ENCODE data around the gene MVB12B.

The MVB12B gene

DNA sequence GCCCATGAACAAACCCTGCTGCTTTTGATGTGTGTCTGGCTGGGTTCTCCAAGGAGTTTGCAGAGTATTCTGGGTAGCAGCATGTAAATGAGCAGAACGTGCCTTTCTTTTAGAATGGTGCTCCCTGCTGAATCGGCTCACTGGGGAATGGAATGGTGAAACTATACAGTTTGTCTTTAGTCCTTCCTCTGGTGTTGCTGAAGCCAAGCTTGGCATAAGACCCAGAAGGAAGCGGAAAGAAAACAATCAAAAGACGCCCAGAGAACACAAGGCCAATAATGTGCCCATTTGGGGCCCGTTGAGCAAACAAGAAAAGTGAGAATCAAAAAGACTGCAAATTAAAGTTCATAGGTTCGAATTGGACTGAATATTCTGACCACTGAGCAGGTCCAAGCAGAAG lies 60.1 kb downstream of the MVB12B start:
- no peak for DNase-seq (ENCODE audit: low read depth)

DNA sequence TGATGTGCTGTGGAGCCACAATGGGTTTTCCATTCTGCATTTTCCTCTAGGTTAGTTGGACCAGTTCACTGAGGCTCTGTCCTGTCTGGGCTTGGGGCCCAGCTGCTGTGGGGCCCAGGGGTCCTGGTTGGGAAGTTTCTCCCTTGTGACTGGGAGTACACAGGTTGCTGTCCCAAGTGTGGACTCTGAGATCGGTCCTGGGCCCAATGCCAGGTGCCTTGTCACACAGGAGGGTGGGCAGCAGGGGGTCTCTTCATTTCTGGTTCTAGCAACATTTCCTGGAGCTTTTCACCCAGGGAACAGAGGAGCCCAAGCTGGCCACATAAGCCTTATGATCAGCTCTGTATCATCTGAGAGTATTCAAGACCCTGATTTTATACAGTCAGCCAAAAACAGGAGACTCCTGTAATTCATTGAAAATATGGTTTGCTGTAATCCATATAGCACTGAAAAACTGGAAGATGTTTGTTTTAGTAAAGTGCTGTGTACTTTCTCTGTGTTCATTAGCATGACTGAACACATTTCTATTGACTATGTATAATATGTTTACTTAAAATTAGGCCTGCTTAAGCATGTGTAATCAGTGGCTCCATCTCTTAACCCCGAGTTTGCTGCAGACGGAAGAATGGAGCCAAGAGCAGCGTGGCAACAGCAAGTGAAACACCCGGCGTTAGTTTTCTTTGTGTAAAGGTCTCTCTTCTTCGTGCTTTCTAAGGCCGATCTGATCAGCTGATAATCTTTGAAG lies 62.5 kb downstream of the MVB12B start:
- no peak for DNase-seq (ENCODE audit: low read depth)

DNA sequence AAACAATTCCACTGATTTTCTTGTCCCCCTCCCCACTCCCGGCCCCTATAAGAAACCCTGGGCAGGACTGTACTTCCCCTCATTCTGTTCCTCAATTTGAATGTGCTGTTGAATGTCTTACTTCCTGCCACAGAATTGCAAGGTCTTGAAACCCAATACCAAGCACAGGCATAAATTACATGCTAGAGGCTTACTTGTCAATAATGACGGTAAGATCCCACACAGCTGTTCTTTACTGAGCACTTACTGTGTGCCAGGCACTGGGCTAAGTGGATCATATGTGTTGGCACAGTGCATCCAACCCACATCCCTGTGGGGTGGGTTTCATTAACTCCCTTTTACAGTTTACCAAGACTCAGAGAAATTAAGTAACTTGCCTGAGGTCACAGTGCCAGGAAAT lies 63.4 kb downstream of the MVB12B start:
- DNase-seq (ENCODE audit: low read depth) = no peak

DNA sequence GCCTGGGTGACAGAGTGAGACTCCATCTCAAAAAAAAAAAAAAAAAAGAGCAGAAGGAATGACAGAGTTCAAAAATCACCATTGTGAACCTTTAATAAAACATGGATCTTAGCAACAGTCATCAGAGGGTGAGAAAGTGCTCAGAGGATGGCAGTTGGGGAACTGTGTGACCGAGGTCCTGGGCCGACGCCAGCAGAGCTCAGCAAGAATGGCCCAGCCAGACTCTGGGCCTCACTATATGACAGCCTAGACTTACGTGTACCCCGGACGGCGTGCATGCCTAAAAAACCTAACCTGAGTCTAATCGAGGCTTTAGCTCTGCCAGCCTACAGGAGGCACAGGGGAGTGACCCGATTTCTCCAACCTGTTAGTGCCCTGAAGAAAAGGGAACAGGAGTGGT lies 64.3 kb downstream of the MVB12B start:
- no peak for DNase-seq (ENCODE audit: low read depth)

DNA sequence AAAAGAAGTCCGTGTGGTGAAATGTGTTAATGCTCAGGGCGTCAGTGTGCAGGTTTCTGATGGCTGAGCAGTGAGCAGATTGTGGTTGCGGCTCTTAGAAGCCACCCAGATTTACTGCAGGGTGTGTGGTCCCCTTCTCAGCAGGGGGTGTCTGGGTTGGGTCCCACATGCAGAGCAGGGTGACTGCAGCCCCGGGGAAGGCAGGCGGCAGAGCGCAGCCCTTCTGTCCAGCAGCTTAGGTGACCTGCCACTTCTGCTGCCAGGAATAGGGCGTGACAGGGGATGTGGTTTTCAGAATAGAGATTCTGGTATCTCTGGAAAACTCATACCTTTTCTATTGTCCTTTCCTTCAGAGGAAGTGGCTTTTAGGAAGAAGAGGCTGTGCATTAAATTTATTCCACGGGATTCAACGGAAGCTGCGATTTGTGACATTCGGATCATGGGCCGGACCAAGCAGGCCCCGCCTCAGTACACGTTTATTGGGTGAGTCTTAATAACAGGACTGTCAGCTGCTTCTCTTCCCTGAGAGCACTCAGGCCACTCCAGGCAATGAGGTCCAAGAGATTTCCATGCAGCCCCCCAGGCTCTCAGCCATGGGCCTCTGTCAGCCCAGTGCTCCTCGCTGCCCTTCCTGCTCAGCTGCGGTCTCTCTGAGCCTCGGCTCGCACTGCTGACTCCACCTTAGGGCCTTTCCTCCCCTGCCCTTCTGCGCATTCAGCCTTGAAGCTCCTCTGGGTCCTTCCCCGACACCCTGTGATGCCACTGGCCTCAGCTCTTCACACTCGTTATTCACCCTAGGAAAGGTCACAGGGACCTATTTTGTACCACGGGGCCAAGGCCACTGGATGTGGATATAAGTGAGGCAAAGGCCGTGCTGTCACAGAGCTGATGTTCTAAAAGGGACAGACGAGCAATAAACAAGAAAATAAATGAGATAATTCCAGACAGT lies 65.4 kb downstream of the MVB12B start:
- DNase-seq (ENCODE audit: low read depth) = no peak

DNA sequence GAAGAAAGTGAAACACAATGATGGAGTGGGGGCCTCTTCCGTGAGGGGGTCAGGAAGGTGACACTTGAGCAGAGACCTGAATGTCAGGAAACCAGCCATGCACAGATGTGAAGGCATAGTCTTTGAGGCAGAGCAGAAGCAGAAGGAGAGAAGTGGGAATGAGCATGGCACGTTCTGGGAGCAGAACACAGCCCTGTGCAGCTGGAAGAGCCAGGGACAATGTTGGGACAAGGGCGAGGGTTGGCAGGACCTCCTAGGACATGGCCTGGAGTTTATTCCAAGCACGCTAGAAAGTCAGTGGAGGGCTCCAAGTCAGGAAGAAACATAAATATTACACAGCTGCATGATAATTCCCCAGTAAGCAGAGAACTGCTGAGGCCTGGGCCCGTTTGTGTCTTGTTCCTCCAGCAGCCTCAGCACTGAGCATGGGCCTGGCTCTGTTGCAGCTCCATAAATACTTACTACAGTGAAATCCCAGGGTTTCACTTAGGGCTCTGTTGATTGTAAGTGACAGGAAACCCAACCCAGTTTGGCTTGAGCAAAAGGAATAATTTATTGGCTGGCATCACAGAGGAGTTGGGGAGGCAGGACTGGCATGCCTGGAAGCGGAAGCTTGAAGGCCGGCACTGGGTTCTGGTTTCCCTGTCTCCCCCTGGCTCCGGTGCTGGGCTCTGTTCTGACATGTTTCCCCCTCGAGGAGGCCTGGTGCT lies 66.2 kb downstream of the MVB12B start:
- no peak for DNase-seq (ENCODE audit: low read depth)

DNA sequence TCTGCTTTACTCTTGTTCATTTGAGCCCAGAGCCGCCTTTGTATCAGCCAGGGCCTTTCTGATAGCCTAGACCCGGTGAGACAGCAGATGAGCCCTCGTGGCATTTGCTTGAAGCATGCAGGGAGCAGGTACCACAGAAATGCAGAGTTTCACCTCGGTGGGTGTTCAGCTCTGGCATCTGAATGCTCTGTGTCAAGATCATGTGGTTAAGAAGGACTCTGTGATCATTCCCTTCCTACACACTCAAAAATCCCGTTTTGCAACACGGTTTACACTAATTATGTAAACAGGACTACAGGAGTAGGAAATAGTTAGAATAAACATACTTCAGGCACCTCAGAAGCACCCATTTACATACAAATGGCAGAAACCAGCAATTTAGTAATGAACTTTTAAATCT lies 67.2 kb downstream of the MVB12B start:
- no peak for DNase-seq (ENCODE audit: low read depth)

DNA sequence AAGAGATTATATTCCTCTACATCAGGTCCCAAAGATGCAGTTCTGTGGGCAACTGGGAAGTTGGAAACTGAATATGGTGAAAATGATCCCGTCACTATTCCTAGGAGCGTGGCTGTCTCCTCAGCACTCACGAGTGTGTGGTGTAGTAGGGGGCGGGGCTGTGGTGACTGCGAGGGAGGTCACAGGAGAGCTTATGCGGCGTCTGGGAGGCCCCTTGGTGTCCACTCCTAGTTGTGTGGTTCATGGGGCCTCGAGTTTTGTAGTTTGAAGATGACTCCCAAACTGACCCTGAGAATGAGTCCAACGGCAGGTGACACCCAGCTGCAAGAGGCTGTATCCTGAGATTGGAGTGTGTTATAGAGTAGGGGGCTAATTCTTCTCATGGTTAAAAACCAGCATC lies 68.2 kb downstream of the MVB12B start:
- DNase-seq (ENCODE audit: low read depth) = no peak

DNA sequence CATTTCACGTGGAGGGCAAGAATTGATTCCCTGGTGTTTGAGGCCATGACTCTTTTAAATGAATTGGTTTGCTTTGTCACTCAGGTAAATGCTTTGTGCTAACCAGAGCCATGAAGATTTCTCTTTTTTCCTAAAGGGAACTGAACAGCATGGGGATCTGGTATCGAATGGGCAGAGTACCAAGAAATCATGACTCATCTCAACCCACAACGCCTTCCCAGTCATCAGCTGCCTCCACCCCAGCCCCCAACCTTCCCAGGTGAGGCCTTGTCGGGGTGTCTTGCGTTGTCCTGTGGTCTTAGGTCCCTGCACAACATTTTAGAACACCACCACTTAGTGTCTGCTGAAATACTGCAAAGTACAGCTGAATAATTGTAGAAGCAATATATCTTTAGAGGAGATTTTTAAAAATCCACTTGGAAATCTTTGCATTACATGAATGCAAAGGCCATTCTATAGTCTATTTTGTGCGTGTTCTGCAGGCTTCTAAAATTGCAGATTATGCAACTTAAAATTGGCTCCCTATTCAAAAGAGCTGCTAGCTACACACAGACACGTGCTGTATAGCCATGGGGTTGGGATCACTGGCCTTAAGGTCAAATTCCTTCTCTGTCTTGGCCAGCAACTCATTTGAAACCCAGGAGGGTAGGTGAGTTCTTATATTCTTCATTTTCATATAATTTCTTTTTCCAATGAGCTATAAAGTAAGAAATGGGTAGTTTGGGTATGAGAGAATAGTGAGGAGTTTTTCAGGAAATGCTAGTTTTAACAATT lies 69.0 kb downstream of the MVB12B start:
- no peak for DNase-seq (ENCODE audit: low read depth)

DNA sequence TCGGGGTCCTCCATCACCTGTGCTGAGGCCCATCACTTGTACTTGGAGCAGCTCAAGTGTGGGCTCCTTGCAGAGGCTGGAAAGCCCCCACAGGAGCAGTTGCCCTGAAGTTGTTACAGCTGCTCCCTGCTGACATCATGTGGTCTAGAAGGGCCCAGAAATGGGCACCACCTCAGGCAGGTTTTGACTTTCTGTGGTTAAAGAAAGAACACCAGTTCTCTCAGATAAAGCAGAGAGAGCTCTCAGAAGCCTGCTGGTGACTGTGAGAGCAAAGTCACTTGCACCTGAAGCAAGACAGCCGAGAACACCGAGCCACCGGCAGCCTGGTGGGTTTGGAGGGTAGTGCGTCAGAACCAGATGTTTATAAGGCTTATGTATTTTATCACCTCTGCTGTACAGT lies 70.4 kb downstream of the MVB12B start:
- peak; percentile 39 for DNase-seq (ENCODE audit: low read depth)

DNA sequence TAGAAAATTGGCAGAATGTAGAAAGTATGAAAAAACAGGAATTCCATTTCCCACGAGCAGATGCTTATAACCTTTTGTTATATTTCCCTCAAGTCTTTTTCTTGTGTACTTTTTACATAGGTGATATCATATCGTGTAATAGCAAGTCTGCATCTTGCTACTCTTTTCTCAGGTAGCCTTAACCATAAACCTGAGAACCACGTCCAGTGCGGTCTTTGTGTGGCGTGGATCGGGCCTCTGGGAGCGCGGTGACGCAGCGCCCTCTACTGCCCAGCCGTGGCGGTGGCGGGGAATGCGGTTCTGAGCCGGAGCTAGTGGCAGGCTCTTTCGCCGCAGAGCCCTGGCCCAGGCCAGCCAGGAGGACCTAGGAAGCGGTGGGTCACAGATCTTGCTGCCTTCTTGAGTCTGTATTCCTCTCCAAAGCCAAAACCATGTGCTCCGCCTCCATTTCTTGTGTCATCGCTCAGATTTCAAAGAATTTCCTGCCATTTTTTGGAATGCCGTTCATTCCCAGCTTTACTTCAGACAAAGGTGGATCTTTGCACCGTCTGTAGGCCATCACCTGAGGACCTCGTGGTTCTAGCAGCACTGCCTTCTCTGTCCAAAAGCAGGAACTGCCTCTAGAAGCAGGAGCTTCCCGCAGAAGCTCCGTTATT lies 71.9 kb downstream of the MVB12B start:
- DNase-seq (ENCODE audit: low read depth) = peak; percentile 64

DNA sequence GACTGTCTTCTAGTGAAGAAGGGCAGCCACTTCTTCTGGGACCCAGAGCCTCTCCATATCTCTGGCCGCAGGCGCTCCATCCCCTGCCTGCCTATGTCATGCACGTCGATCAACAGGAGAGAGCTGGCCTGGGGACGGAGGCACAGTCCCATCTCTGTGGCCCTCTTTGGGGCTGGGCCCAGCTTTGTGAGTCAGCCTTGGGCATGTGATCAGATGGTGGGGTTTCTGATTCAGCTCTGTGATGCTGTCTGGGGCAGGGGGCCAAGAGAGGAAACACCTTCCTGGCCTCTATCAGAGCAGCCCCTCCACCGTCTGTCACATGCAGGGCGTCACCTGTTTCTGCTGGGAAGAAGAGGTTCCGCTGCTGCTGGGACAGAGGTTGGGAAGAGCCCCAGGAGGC lies 72.6 kb downstream of the MVB12B start:
- no peak for DNase-seq (ENCODE audit: low read depth)

DNA sequence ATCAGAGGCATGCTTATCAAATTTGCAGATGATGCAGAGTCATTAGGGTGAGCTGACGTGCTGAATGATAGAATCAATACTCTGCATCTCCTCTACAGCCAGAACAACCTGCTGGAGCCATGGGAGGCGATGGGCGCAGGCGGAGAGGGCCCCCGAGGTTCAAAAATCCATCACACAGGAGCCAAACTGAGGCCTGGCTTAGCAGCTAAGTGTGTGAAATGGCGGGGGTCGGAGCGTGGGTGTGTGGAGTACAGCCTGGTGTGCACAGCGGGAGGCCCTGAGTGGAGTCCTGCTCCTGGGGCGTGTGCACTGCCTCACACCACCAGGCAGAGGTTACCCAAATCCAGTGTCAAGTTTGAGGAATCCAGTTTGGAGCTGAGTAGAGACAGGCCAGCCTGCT lies 73.2 kb downstream of the MVB12B start:
- DNase-seq (ENCODE audit: low read depth) = no peak

DNA sequence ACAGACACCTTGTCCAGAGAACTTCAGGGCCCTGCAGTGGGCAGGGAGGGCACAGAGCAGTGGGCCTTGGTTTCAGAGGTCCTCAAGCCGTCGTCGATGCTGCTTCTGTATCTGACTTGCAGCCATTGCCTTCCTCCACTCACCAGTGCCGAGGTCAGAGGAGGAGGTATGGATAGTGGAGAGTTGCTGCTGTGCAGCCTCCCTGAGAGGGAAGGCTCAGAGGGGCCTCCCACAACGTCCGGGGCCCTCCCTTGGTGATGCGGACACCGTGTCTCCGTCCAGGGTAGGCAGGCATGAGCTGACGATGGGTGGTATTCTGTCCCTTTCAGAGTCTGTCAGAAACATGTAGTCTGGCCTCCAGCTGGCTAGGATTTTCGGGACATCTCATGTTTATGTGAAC lies 73.9 kb downstream of the MVB12B start:
- no peak for DNase-seq (ENCODE audit: low read depth)

DNA sequence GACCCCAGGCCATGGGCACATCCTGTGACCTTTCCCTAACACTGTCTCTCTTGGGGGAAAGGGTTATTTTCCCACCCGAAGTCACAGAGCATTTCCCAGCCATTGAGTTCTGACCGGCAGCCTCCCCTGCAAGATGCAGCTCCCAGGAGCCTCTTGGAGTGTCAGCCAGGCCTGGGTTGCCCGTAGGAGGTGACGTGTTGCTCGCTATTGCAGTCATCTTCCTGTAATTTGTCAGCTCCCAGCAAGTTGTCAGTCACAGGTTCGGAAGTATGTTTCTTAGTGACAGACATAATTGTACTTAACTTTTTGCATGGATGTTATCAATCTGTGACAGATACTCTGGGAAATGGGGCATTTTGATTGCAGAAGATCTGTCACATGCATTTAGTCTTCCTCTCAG lies 74.5 kb downstream of the MVB12B start:
- no peak for DNase-seq (ENCODE audit: low read depth)

DNA sequence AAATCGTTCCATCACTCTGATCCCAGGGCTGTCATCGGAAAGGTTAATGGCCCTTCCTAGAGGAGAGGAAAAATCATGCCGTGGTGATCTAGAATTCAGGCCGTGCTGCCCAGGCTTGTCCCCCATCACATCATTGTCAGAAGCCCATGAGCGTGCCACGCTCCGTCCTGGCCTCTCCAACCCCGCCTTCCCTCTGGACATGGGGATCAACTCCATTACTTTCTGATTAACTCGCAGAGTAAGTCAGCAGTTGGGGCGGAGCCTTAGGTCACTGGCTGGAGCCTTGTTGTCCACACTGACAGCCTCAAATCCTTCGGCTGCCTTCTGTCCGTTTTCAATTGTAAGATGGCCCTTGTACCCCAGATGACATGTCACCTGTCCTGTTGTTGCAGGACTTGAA lies 75.0 kb downstream of the MVB12B start:
- no peak for DNase-seq (ENCODE audit: low read depth)

DNA sequence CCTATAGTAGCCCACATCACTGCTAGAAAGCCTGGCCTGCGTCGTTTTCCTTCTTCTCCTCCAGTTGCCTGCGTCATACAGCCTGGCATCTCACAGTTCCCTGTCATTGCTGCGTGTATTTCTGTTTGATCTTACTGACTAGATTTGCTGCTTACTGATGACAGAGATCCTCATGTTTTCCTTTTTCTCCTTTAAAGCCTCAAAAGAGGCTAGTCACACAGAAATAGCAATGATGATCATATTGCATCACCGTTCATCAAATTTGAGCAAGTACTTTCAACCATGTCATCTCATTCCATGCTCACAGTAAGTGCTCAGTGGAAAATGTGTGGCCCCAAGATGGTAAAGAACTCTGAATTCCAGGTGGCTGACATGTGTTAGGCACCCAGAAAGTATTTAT lies 76.8 kb downstream of the MVB12B start:
- DNase-seq (ENCODE audit: low read depth) = no peak

DNA sequence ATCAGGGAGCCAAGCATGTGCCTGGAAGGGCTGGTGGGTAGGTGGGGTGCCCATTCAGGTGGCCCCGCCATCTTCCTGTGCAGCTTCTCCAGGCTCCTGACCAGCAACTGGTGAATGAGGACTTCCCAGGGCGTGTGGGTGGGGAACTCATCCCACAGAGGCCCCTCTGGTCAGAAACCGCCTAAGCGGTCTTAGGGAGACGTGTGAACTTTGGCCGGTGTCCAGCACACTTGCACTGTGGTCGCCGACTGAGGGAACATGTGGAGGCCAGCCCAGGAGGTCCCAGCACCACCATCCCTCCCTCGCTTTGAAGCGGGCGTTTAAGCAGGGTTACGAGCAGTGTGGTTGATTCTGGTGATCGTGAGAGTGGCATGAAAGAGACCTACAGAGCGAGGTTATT lies 77.8 kb downstream of the MVB12B start:
- no peak for DNase-seq (ENCODE audit: low read depth)

DNA sequence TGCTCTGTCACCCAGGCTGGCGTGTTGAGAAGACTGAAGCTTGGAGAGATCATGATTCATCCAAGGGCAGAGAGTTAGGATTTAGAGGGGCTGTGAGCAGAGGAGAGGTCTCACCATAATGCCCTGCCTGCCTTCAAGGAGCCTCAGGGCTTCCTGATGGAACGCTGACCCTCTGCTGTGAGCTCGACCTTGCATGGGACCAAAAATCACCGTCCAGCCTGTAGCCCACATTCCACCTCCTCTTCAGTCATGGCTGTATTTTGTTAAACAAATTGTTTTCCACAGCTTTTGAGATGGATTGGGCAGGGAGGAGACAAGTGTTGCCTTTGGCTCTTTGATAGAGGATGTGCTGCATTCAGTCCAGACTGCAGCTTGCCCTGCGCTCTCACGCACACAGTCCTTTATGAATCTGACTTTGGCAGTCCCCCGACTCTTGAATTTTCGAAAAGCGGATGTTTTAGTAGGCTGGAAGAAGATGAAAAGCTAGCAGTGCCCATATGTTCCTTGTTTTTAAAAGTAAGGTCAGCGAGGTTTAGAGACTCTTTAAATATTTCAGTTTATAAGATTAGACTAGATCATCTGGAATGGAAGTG lies 79.5 kb downstream of the MVB12B start:
- no peak for DNase-seq (ENCODE audit: low read depth)

DNA sequence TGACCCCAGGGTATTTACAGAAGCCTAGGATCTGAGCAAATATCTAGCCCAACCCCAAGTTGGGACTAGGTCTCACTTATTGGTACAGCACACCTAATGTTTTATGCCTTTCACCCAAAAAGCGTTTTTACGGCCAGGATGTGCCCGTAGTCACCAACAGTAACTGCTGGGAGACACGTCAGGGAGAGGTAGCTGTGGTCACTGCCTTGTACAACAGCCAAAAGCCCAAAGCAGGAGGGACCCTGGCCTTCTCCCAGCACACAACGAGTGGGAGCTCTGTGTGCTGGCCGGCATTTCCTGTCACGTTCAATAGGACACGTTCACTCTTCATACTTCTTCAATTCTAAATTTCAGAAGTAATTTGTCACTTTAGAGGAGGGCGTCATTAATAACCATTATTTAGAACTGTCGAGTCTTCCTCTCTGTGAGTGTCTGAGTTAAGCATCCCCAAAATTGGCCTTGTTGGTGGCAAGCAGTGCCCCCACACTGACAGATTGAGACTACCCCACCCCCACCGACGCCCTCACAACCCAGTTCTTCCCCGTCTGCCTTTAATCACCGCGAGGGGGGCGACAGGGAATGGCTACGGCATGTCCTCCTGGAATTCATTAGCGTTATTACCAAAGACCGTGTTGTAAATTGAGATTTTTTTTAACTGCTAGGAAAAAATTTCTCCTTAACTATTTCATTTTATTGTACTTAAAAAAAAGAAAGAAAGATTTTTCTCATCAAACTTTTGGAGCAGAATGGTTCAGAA lies 80.7 kb downstream of the MVB12B start:
- no peak for DNase-seq (ENCODE audit: low read depth)

Measured in activated T-cell treated with anti-CD3 and anti-CD28 coated beads for 1 hour (primary cell).